H1 (cell line): ENCODE results near the gene LIN28A. TPM values are rescaled to one million over a fixed set of nuclear protein-coding genes. Genes with fewer than 3 reads are reported as not detected.
A peak's percentile ranks its signal among the peaks of the same experiment; 100 is the strongest.

Source experiments
- CTCF ChIA-PET: fragments of 300-600 bp; sonication (Branson Sonifier 250); formaldehyde crosslinking; loops from one replicate; lab custom pipeline; 2021; ENCODE audit not compliant: partially characterized antibody; lab: Charles Lee
- POLR2A ChIA-PET: fragments of 300-600 bp; sonication (Branson Sonifier 250); formaldehyde crosslinking; loops from one replicate; lab custom pipeline; 2021; ENCODE audit warnings: inconsistent platforms; ENCODE audit not compliant: partially characterized antibody; lab: Charles Lee
- DNase-seq, 2 experiments: peaks; one replicate each; pipeline versions ENCODE4 v3.0.0 to v3.0.0-alpha.2; 2010 to 2022; ENCODE audit warnings: low spot score in 2 of 2, low read depth in 1 of 2, mixed read lengths in 1 of 2
- FAIRE-seq: peaks from 2 replicates; lab custom pipeline; 2011; peaks lifted over from hg19 to GRCh38; lab: Jason Lieb, UNC
- H2AFZ ChIP-seq: 2 replicates; pipeline ENCODE4 v1.8.1; 2012; ENCODE audit warnings: low read length, inconsistent platforms
- H2AK5ac ChIP-seq: 2 replicates; pipeline ENCODE4 v1.6.1; 2013; ENCODE audit warnings: low read depth, low read length
- H2BK120ac ChIP-seq: replicated peaks from 2 replicates; pipeline ENCODE3; 2013; ENCODE audit warnings: low read depth, low read length, inconsistent platforms
- H2BK12ac ChIP-seq: 2 replicates; pipeline ENCODE4 v1.6.1; 2013; ENCODE audit warnings: low read depth, low read length
- H2BK15ac ChIP-seq: 2 replicates; pipeline ENCODE4 v1.6.1; 2013; ENCODE audit warnings: low read length
- H2BK20ac ChIP-seq: 2 replicates; pipeline ENCODE4 v1.6.1; 2013; ENCODE audit warnings: low read length
- H2BK5ac ChIP-seq: 2 replicates; pipeline ENCODE4 v1.6.1; 2013; ENCODE audit warnings: low read depth, low read length
- H3K14ac ChIP-seq: 2 replicates; pipeline ENCODE4 v1.6.1; 2013; ENCODE audit warnings: inconsistent platforms; ENCODE audit not compliant: insufficient read length
- H3K18ac ChIP-seq: 2 replicates; pipeline ENCODE4 v1.6.1; 2013; ENCODE audit warnings: low read length; ENCODE audit errors: extremely low read depth
- H3K23ac ChIP-seq: 2 replicates; pipeline ENCODE4 v1.6.1; 2013; ENCODE audit warnings: inconsistent platforms; ENCODE audit not compliant: insufficient read length
- H3K23me2 ChIP-seq: 2 replicates; pipeline ENCODE4 v1.6.1; 2013; ENCODE audit warnings: low read depth, low read length
- H3K27ac ChIP-seq: 2 replicates; pipeline ENCODE4 v1.6.1; 2011; ENCODE audit warnings: low read depth, low read length, inconsistent platforms
- H3K27me3 ChIP-seq, 4 experiments: replicated peaks in 1 of 4; 1 replicate in 1 of 4; 2 replicates in 3 of 4; pipeline versions ENCODE4 v1.6.1 to v1.8.1; 2011 to 2013; ENCODE audit warnings: low read length in 3 of 4, mild to moderate bottlenecking in 3 of 4, inconsistent platforms in 2 of 4, mixed read lengths in 2 of 4, moderate library complexity in 1 of 4; ENCODE audit not compliant: control insufficient read depth in 3 of 4, insufficient read depth in 3 of 4; ENCODE audit errors: extremely low read depth in 1 of 4
- H3K36me3 ChIP-seq, 4 experiments: 2 replicates each; pipeline versions ENCODE4 v1.6.1 to v1.8.1; 2011 to 2013; ENCODE audit warnings: mild to moderate bottlenecking in 4 of 4, low read length in 3 of 4, moderate library complexity in 2 of 4, control low read depth in 1 of 4, inconsistent platforms in 1 of 4; ENCODE audit not compliant: insufficient read depth in 4 of 4, control insufficient read depth in 2 of 4
- H3K4ac ChIP-seq: replicated peaks from 2 replicates; pipeline ENCODE3; 2013; ENCODE audit warnings: low read length, low read depth, mixed read lengths, inconsistent platforms; ENCODE audit not compliant: insufficient read length
- H3K4me1 ChIP-seq, 4 experiments: replicated peaks in 1 of 4; 1 replicate in 1 of 4; 2 replicates in 3 of 4; pipeline versions ENCODE4 v1.6.1 to v1.8.1; 2011 to 2013; ENCODE audit warnings: low read length in 3 of 4, inconsistent platforms in 2 of 4, mixed read lengths in 1 of 4; ENCODE audit not compliant: insufficient read depth in 4 of 4, control insufficient read depth in 3 of 4
- H3K4me2 ChIP-seq, 2 experiments: 2 replicates each; pipeline versions ENCODE4 v1.6.1 to v1.8.1; 2011 to 2013; ENCODE audit warnings: low read depth in 2 of 2, low read length in 2 of 2, control low read depth in 1 of 2, inconsistent platforms in 1 of 2, mild to moderate bottlenecking in 1 of 2; ENCODE audit not compliant: insufficient read depth in 1 of 2
- H3K4me3 ChIP-seq, 4 experiments: fragments of 200-600, 300-600 bp in 1 of 4; sonication (generic), shearing (Covaris generic), sonication (Bioruptor Twin) in 1 of 4; 2 replicates each; pipeline versions ENCODE4 v1.5.1 to v1.8.1; 2011 to 2016; ENCODE audit warnings: low read length in 4 of 4, low read depth in 3 of 4, control low read depth in 2 of 4, inconsistent platforms in 2 of 4, mild to moderate bottlenecking in 2 of 4, mixed read lengths in 1 of 4, moderate library complexity in 1 of 4; ENCODE audit not compliant: insufficient read depth in 2 of 4; ENCODE audit errors: extremely low read depth in 1 of 4
- H3K56ac ChIP-seq: replicated peaks from 2 replicates; pipeline ENCODE3; 2013; ENCODE audit warnings: low read depth, mild to moderate bottlenecking, mixed read lengths, low read length, inconsistent platforms; ENCODE audit not compliant: insufficient read length
- H3K79me1 ChIP-seq: 2 replicates; pipeline ENCODE4 v1.6.1; 2013; ENCODE audit warnings: low read depth, low read length, control low read depth
- H3K79me2 ChIP-seq, 2 experiments: 2 replicates each; pipeline versions ENCODE4 v1.6.1 to v1.8.1; 2012 to 2013; ENCODE audit warnings: low read length in 2 of 2, mild to moderate bottlenecking in 2 of 2, inconsistent platforms in 1 of 2; ENCODE audit not compliant: insufficient read depth in 2 of 2, control insufficient read depth in 1 of 2
- H3K9ac ChIP-seq, 4 experiments: replicated peaks in 1 of 4; 1 replicate in 1 of 4; 2 replicates in 3 of 4; pipeline versions ENCODE4 v1.6.1 to v1.8.1; 2011 to 2013; ENCODE audit warnings: low read depth in 3 of 4, low read length in 3 of 4, control low read depth in 2 of 4, mild to moderate bottlenecking in 2 of 4, moderate library complexity in 2 of 4, inconsistent platforms in 1 of 4; ENCODE audit errors: extremely low read depth in 1 of 4
- H3K9me3 ChIP-seq, 2 experiments: 2 replicates each; pipeline versions ENCODE4 v1.6.1 to v1.8.1; 2012 to 2013; ENCODE audit warnings: mild to moderate bottlenecking in 2 of 2, moderate library complexity in 2 of 2, control low read depth in 1 of 2, inconsistent platforms in 1 of 2, low read depth in 1 of 2, low read length in 1 of 2, mixed read lengths in 1 of 2; ENCODE audit not compliant: insufficient read depth in 2 of 2
- H4K20me1 ChIP-seq, 2 experiments: replicated peaks in 1 of 2; 2 replicates each; pipeline versions ENCODE3 to v1.8.1; 2011 to 2013; ENCODE audit warnings: inconsistent platforms in 2 of 2, low read length in 2 of 2, mild to moderate bottlenecking in 1 of 2; ENCODE audit not compliant: insufficient read depth in 2 of 2, control insufficient read depth in 1 of 2
- H4K5ac ChIP-seq: 2 replicates; pipeline ENCODE4 v1.6.1; 2013; ENCODE audit warnings: low read length, low read depth, mixed read lengths, inconsistent platforms; ENCODE audit not compliant: insufficient read length
- H4K8ac ChIP-seq: 2 replicates; pipeline ENCODE4 v1.8.0; 2013; ENCODE audit warnings: mild to moderate bottlenecking, moderate library complexity, low read length, inconsistent platforms; ENCODE audit not compliant: insufficient read depth; ENCODE audit errors: extremely low read depth
- H4K91ac ChIP-seq: replicated peaks from 2 replicates; pipeline ENCODE3; 2013; ENCODE audit warnings: low read length, mixed read lengths, inconsistent platforms; ENCODE audit not compliant: insufficient read length
- CBX5 ChIP-seq: fragments of 300-800, 300-1000 bp; sonication (generic); IDR thresholded peaks from 2 replicates; pipeline ENCODE4 v1.7.1; 2016; ENCODE audit warnings: antibody characterized with exemption, low read length, low read depth
- CEBPB ChIP-seq: IDR thresholded peaks from 2 replicates; pipeline ENCODE4 v1.6.1; 2012; ENCODE audit warnings: low read depth, low read length
- CHD2 ChIP-seq: IDR thresholded peaks from 2 replicates; pipeline ENCODE4 v1.6.1; 2012; ENCODE audit warnings: low read length, improper control_type of control experiment
- CREB1 ChIP-seq: IDR thresholded peaks from 2 replicates; pipeline ENCODE4 v1.6.1; 2012; ENCODE audit warnings: inconsistent platforms
- GABPA ChIP-seq: IDR thresholded peaks from 2 replicates; pipeline ENCODE4 v1.6.1; 2011; ENCODE audit warnings: mild to moderate bottlenecking, low read length, moderate library complexity, borderline replicate concordance; ENCODE audit not compliant: insufficient read depth
- GTF2F1 ChIP-seq: IDR thresholded peaks from 2 replicates; pipeline ENCODE4 v1.6.1; 2012; ENCODE audit warnings: low read depth, low read length, improper control_type of control experiment, borderline replicate concordance
- JUND ChIP-seq: IDR thresholded peaks from 2 replicates; pipeline ENCODE4 v1.6.1; 2011; ENCODE audit warnings: mild to moderate bottlenecking, improper control_type of control experiment, low read length
- RNF2 ChIP-seq: fragments of 200-900, 300-1000 bp; sonication (generic); IDR thresholded peaks from 2 replicates; pipeline ENCODE4 v1.7.1; 2016; ENCODE audit warnings: borderline replicate concordance, low read depth, mild to moderate bottlenecking, antibody characterized with exemption, low read length; ENCODE audit not compliant: poor library complexity, severe bottlenecking; ENCODE audit errors: missing control alignments
- SIN3A ChIP-seq, 2 experiments: IDR thresholded peaks in 1 of 2; conservative IDR thresholded peaks in 1 of 2; 2 replicates each; pipeline ENCODE4 v1.6.1; 2011 to 2012; ENCODE audit warnings: low read length in 2 of 2, improper control_type of control experiment in 1 of 2, low read depth in 1 of 2, mild to moderate bottlenecking in 1 of 2
- TAF1 ChIP-seq: IDR thresholded peaks from 2 replicates; pipeline ENCODE4 v1.6.1; 2011; ENCODE audit warnings: mild to moderate bottlenecking, low read depth, low read length
- ZNF274 ChIP-seq: IDR thresholded peaks from 2 replicates; pipeline ENCODE4 v1.7.0; 2012; ENCODE audit warnings: low read length, borderline replicate concordance; ENCODE audit errors: extremely low read depth
- WGBS, 2 experiments: shearing (Covaris generic) in 1 of 2; methylation state at CpG; one replicate each; pipeline versions ENCODE4 v1.1.6 to v1.1.7; 2013 to 2015; ENCODE audit warnings: low lambda C conversion rate in 2 of 2, mixed read lengths in 2 of 2, inconsistent platforms in 1 of 2, low coverage in 1 of 2, missing lambda C conversion rate in 1 of 2; ENCODE audit not compliant: insufficient replicate concordance in 2 of 2, insufficient coverage in 1 of 2, insufficient read length in 1 of 2; ENCODE audit errors: extremely low coverage in 1 of 2, missing lambda C conversion rate in 1 of 2; 5-methylcytosine and 5-hydroxymethylcytosine counted together
- polyA plus RNA-seq, 7 experiments: library from polyadenylated mRNA; depleted of rRNA in 3 of 7; stranded (reverse) in 5 of 7; unstranded in 2 of 7; fragments of >200 nt in 5 of 7; fragments of 200-250 nt in 2 of 7; gene quantifications; 1 replicate in 5 of 7; 2 replicates in 1 of 7; 4 replicates in 1 of 7; pipeline versions ENCODE4 v1.2.1 to v1.2.3, GENCODE V29; 2011 to 2013; ENCODE audit warnings: missing spikeins in 2 of 7, mixed read lengths in 2 of 7
- total RNA-seq: library from RNA; stranded (reverse); fragmentation: NEBNext Ultra II Directional; extraction: Animal tissue kit (Norgen Biotek cat#: 25700); gene quantifications from 2 replicates; pipeline ENCODE4 v1.2.1, GENCODE V29; 2021
- TF ChIP-seq, protein P1 (sequence below): IDR thresholded peaks from 2 replicates; pipeline ENCODE4 v1.6.1; 2011; ENCODE audit warnings: low read depth, mild to moderate bottlenecking, low read length; ENCODE audit not compliant: insufficient read depth

LIN28A gene
- total and polyA plus RNA-seq, 2 of the 8 experiments (the other 6 are each of a cell fraction or from before 2014, with no cell fraction given) = 403 to 1,486 TPM

DNA sequence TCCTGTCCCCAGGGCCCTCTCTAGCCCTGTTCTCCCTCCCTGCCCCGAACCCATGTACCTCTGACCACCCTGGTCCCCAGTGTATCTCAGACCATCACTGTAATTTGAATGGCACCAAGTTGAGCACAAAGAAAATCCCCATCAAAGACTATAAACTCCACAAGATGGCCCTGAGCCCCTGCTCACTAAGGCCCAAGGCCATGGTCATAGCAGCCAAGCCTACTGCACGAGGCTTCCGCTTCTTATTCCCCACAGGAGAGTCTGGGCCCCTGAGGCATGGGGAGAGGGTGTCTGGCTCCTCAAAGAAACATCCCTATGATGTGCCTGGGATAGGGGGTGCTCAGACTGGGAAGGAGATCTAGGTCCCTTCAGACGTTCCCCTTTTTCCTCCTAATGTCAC is 42.6 kb upstream of the LIN28A start:
- 94% methylated on average over 4 of the region's 4 CpGs; no CpG with 5 or more reads in 1 of the 2 experiments for WGBS, 2 experiments
- H3K18ac ChIP-seq = no peak overlapping the region
- H3K4ac ChIP-seq = no peak overlapping the region
- no peak overlapping the region for H2AFZ ChIP-seq
- ChIA-PET POLR2A (interaction anchor here (1.3 to 1.4 kb wide), 2 partner anchors 9 to 31 kb away, joined by 3 to 4 read pairs; no protein-coding TSS in a partner anchor), CTCF (interaction anchor here (0.6 to 14.1 kb wide), 7 partner anchors 21 to 84 kb away, joined by 3 to 297 read pairs (median 3); partner anchors contain the start of gene SH3BGRL3)
- H2BK5ac ChIP-seq = no peak overlapping the region
- H4K8ac ChIP-seq = no peak overlapping the region; the same call in 1 of the 2 replicates
- no peak overlapping the region for H3K23ac ChIP-seq
- H2BK15ac ChIP-seq = no peak overlapping the region
- H3K36me3 ChIP-seq = no peaks in the 10 kb centered on the region
- H2BK12ac ChIP-seq = no peak overlapping the region
- no peak overlapping the region for H2BK120ac ChIP-seq
- H3K4me1 ChIP-seq = no peaks in the 10 kb centered on the region; a peak in 1 of 7 replicates
- H4K20me1 ChIP-seq = no peaks in the 10 kb centered on the region
- no peak overlapping the region for H3K4me3 ChIP-seq
- H3K4me2 ChIP-seq = no peak overlapping the region
- no peak overlapping the region for H3K56ac ChIP-seq
- no peaks in the 10 kb centered on the region for H3K23me2 ChIP-seq
- no peak for DNase-seq
- H2AK5ac ChIP-seq = no peak overlapping the region
- no peak for FAIRE-seq
- H4K5ac ChIP-seq = no peak overlapping the region
- H3K27ac ChIP-seq = no peak overlapping the region
- peaks cover 0 to 6% (median 2%) of the 10 kb centered on the region in 4 experiments; a peak in 2 of 7 replicates for H3K27me3 ChIP-seq
- H4K91ac ChIP-seq = no peak overlapping the region
- no peak overlapping the region for H3K14ac ChIP-seq
- no peak overlapping the region for H3K9ac ChIP-seq
- 0 out of 2 replicates have a peak overlapping the region, but pooled peaks have one; percentile 18 for H2BK20ac ChIP-seq
- H3K9me3 ChIP-seq = no peaks in the 10 kb centered on the region
- no peaks in the 10 kb centered on the region for H3K79me2 ChIP-seq
- H3K79me1 ChIP-seq = no peaks in the 10 kb centered on the region
- TF ChIP-seq SIN3A (conservative IDR thresholded peaks at IDR 0.05 in 1 of 2, IDR thresholded peaks at IDR 0.05 in 1 of 2; ENCODE audit: low read depth in 1 of 2, low read length in 2 of 2) (no peak), CHD2 (no peak), CEBPB (no peak), RNF2 (no peak), GTF2F1 (no peak), ZNF274 (no peak), JUND (no peak), CBX5 (no peak), TAF1 (no peak), CREB1 (no peak), GABPA (no peak)
- TF ChIP-seq, protein P1, sequence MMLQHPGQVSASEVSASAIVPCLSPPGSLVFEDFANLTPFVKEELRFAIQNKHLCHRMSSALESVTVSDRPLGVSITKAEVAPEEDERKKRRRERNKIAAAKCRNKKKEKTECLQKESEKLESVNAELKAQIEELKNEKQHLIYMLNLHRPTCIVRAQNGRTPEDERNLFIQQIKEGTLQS = no peak
